VCaP (cell line): ENCODE results near the gene UQCRFS1.
A peak's percentile ranks its signal among the peaks of the same experiment; 100 is the strongest.
"Not testable (repeated sequence)": the region's sequence is repeated elsewhere in the genome, so short reads cannot be mapped to it uniquely, and the experiment has no call there.

ENCODE experiments used
- H3K27ac ChIP-seq: fragments of 450-650 bp; 2 replicates; pipeline ENCODE4 v1.5.1; 2017
- TF ChIP-seq, protein P1 (sequence below): fragments of 450-650 bp; conservative IDR thresholded peaks from 2 replicates; pipeline ENCODE4 v1.5.1; 2017; ENCODE audit warnings: mild to moderate bottlenecking, moderate library complexity

UQCRFS1 gene

DNA sequence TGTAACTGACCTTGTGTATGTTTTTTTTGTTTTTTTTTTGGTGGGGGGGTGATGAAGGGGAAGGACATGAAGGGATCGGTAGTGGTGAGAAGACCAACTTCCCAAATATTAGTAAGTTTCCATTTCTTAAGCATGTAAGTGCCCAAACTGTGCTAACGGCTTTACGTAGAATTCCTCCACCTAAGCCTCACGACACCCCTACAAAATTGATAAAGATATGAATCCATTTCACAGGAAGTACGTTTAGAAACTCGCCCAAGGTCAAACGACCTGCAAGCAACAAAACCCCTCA, 649 bp downstream of the UQCRFS1 start:
- TF ChIP-seq, protein P1, sequence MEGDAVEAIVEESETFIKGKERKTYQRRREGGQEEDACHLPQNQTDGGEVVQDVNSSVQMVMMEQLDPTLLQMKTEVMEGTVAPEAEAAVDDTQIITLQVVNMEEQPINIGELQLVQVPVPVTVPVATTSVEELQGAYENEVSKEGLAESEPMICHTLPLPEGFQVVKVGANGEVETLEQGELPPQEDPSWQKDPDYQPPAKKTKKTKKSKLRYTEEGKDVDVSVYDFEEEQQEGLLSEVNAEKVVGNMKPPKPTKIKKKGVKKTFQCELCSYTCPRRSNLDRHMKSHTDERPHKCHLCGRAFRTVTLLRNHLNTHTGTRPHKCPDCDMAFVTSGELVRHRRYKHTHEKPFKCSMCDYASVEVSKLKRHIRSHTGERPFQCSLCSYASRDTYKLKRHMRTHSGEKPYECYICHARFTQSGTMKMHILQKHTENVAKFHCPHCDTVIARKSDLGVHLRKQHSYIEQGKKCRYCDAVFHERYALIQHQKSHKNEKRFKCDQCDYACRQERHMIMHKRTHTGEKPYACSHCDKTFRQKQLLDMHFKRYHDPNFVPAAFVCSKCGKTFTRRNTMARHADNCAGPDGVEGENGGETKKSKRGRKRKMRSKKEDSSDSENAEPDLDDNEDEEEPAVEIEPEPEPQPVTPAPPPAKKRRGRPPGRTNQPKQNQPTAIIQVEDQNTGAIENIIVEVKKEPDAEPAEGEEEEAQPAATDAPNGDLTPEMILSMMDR: no peak
- peak overlapping the region; percentile 96 for H3K27ac ChIP-seq

DNA sequence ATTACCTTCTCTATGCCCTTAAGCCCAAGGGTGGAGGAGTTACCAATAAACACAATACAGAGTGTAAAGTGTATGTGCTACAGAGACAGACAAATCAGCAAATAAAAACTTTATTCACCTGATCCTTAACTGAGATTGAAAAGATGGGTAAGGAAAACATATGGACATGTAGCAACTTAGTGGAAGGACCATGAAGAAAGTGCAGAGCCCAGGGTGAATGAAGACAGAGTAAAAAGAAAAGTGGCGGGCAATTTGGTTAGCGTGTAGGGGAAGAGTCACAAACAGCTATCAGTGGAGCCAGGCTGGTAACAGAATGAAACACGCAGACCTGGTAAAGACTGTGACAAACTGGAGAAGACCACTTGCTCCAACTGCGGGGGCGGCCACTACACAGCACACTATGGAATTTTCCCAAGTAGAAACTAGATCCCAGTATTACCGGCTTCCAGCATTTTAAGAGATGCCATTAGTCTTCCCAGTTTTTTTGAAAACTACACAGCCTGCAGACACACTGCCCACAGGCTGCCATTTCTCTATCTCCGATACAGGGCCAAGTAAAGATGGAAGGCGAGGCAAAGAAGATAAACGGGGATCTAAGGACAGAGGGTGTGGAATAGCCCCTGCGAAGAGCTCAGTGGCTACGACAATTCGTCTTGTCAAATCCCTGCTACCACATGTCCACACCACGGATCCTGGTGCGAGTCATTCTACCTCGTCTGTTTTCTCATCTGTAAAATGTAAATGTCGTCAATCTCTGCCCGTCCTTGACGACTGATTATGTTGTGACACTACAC, 1.2 kb downstream of the UQCRFS1 start:
- TF ChIP-seq, protein P1: no peak
- peak overlapping the region; percentile 96 for H3K27ac ChIP-seq

DNA sequence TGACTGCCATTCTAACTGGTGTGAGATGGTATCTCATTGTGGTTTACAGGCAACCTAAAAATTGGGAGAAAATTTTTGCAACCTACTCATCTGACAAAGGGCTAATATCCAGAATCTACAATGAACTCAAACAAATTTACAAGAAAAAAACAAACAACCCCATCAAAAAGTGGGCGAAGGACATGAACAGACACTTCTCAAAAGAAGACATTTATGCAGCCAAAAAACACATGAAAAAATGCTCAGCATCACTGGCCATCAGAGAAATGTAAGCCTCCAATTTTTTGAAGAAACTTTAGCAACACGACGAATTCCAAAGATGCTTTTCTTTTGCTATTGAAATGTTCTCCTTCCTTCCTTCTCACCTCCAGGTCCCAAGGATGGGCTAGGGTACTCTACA, 1.9 kb downstream of the UQCRFS1 start:
- H3K27ac ChIP-seq: not testable (repeated sequence)

DNA sequence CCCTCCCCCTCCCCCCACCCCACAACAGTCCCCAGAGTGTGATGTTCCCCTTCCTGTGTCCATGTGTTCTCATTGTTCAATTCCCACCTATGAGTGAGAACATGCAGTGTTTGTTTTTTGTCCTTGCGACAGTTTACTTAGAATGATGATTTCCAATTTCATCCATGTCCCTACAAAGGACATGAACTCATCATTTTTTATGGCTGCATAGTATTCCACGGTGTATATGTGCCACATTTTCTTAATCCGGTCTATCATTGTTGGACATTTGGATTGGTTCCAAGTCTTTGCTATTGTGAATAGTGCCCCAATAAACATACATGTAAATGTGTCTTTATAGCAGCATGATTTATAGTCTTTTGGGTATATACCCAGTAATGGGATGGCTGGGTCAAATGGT, 2.4 kb downstream of the UQCRFS1 start:
- H3K27ac ChIP-seq: not testable (repeated sequence)

DNA sequence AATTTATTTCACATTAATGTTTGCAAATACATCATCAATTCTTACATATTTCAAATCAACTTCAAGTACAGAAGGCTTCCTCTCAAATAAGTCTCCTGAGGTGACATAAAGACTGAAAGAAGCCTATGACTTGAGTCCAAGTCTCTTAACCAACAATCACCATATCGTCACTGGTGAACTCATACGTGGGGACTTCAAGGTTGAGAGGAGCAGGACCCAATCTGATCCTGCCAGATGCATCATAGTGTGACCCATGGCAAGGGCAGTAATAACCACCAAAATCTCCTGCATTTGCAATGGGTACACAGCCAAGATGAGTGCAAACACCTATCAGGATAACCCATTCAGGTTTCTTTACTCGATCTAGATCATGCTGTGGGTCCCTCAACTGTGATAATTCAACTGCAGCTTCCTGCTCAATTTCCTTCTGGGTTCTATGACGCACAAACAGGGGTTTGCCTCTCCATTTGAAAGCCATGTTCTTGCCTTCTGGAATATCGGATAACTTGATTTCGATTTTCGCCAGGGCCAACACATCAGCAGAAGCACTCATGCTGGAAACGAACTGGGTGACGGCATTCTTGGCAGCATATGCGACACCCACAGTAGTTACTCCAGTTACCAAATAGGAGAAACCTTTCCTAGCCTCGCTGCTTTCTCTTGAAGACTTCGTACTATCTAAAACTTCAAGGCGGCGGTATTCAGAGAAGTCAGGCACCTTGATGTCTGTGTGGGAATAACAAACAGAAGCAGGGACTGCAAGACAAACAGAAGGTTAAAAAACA, 5.4 kb downstream of the UQCRFS1 start:
- H3K27ac ChIP-seq: not testable (repeated sequence)

DNA sequence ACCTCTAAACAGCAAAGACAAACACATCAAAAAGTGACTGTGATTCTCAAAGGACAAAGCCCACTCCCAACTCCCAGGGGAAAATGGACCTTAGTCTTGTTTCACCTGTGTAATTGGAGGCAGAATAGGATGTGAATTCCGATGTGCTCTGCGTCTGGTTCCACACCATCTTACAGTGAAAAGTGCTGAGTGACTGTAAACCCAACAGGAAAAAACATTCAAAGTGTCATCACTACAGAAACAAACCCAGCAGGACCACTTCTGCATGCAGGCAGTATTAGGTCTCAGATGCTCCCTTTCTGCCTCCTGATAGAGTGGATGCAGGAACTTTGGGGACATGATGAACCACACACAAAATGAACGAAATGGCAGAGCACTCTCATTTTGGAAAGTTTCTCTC, 6.5 kb downstream of the UQCRFS1 start:
- no peak overlapping the region for H3K27ac ChIP-seq
- TF ChIP-seq, protein P1: no peak

DNA sequence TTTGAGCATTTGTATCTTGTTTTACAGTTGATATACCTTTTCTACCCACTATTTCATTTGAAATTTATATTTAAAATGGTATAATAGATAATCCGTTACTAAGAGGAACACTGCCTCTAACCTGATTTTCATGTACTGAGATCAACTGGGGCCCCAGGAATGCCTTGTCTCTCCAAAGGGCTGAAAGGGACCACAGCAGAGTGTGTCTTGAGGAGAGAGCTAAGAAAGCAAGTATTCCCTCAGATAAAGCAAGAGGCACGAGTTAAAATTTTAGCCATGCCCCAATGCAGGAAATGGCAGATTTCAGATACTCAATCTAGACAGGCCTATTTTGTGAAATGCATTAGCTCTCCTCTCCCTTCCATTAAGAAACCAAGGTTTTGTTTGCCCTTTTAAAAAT, 10.7 kb downstream of the UQCRFS1 start:
- no peak overlapping the region for H3K27ac ChIP-seq
- TF ChIP-seq, protein P1: no peak

DNA sequence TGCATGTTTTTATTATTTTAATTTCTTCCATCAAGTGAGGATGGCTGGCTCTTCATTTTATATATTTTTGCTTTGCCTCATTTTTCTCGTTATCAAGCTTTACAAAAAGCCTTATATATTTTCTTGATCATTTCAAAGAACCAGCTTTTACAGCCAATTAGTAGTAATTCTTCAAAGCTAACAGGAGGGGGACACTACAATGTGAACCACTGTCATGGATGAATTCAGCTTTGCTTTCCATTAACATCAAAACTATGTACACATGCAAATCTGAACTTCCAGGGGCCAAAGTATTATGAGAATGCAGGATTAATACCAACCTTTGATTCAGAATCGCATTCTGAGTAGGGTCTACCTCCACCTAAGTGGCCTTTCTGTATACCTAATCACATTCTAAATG, 11.1 kb downstream of the UQCRFS1 start:
- TF ChIP-seq, protein P1: no peak
- no peak overlapping the region for H3K27ac ChIP-seq

DNA sequence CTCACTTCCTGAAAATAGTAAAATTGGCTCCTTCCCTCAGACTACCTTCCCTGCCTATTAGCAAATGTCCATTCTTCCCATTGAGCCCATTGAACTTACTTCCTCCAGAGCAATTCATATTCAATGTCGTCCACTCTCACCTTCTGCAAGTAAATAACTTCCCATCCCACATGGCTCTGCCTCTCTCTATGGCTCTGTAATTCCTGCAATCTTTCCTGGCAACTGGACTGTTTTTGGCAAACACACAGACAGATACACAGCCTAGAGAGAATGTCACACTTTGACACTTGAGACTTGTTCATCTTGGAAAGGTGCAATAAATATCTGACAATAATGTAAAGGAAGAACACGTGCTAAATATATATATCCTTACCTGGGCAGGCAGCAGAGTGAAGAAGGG, 18.3 kb downstream of the UQCRFS1 start:
- TF ChIP-seq, protein P1: no peak
- no peak overlapping the region for H3K27ac ChIP-seq
